MG63 (cell line): ENCODE results near the gene RAD23B. TPM values are rescaled to one million over a fixed set of nuclear protein-coding genes. Genes with fewer than 3 reads are reported as not detected.

Experiments
- DNase-seq: peaks from one replicate; pipeline ENCODE4 v3.0.0-alpha.2; 2020
- H3K27me3 ChIP-seq: fragments of 250-450 bp; sonication (Bioruptor Pico); 2 replicates; pipeline ENCODE4 v1.5.1; 2020; ENCODE audit warnings: mild to moderate bottlenecking, moderate library complexity
- H3K36me3 ChIP-seq: fragments of 250-450 bp; sonication (Bioruptor Pico); 2 replicates; pipeline ENCODE4 v1.5.1; 2020; ENCODE audit warnings: mild to moderate bottlenecking, moderate library complexity
- H3K4me3 ChIP-seq: fragments of 250-450 bp; sonication (Bioruptor Pico); 2 replicates; pipeline ENCODE4 v1.5.1; 2020; ENCODE audit warnings: mild to moderate bottlenecking, moderate library complexity
- H3K9me3 ChIP-seq: fragments of 250-450 bp; sonication (Bioruptor Pico); 2 replicates; pipeline ENCODE4 v1.5.1; 2020; ENCODE audit warnings: mild to moderate bottlenecking, moderate library complexity
- total RNA-seq: library from RNA; depleted of rRNA; stranded (reverse); fragments of >200 nt; shearing (Covaris generic); gene quantifications from 2 replicates; pipeline ENCODE4 v1.2.3, GENCODE V29; 2014; ENCODE audit warnings: low replicate concordance

The RAD23B gene
- total RNA-seq, 1 experiment from 2014 or later, result 169 TPM

- Histone ChIP-seq H3K36me3 (peaks cover 61% of the 10 kb centered on the region), H3K27me3 (no peaks in the 10 kb centered on the region), H3K4me3 (no peak overlapping the region), H3K9me3 (no peaks in the 10 kb centered on the region)
- no peak for DNase-seq
Measured at GRCh38 chr9:107337676-107338590, 54.9 kb downstream of the RAD23B start.

GRCh38 chr9:107338911-107339659 is 56.0 kb downstream of the RAD23B start:
- no peak for DNase-seq
- H3K36me3 ChIP-seq, result peaks cover 49% of the 10 kb centered on the region
- no peaks in the 10 kb centered on the region for H3K27me3 ChIP-seq
- no peaks in the 10 kb centered on the region for H3K9me3 ChIP-seq
- H3K4me3 ChIP-seq, result no peak overlapping the region

GRCh38 chr9:107340920-107341632 is 58.0 kb downstream of the RAD23B start:
- no peaks in the 10 kb centered on the region for H3K9me3 ChIP-seq
- H3K4me3 ChIP-seq, result no peak overlapping the region
- no peaks in the 10 kb centered on the region for H3K27me3 ChIP-seq
- H3K36me3 ChIP-seq, result peaks cover 29% of the 10 kb centered on the region
- DNase-seq, result peak; percentile 62

GRCh38 chr9:107342476-107343161 is 59.5 kb downstream of the RAD23B start:
- no peak for DNase-seq
- Histone ChIP-seq H3K9me3 (no peaks in the 10 kb centered on the region), H3K4me3 (no peak overlapping the region), H3K27me3 (no peaks in the 10 kb centered on the region), H3K36me3 (peaks cover 19% of the 10 kb centered on the region)

GRCh38 chr9:107345327-107345726 is 62.2 kb downstream of the RAD23B start:
- no peak for DNase-seq
- Histone ChIP-seq H3K9me3 (no peaks in the 10 kb centered on the region), H3K36me3 (peaks cover 8% of the 10 kb centered on the region), H3K27me3 (no peaks in the 10 kb centered on the region), H3K4me3 (no peak overlapping the region)

- H3K27me3 ChIP-seq, result no peaks in the 10 kb centered on the region
- no peaks in the 10 kb centered on the region for H3K9me3 ChIP-seq
- no peak overlapping the region for H3K4me3 ChIP-seq
- DNase-seq, result no peak
- H3K36me3 ChIP-seq, result no peaks in the 10 kb centered on the region
Measured at GRCh38 chr9:107348836-107349235, 65.8 kb downstream of the RAD23B start.

GRCh38 chr9:107350443-107350842 is 67.4 kb downstream of the RAD23B start:
- Histone ChIP-seq H3K36me3 (no peaks in the 10 kb centered on the region), H3K27me3 (no peaks in the 10 kb centered on the region), H3K4me3 (no peak overlapping the region), H3K9me3 (no peaks in the 10 kb centered on the region)
- DNase-seq, result no peak

GRCh38 chr9:107351382-107352045 is 68.4 kb downstream of the RAD23B start:
- no peaks in the 10 kb centered on the region for H3K9me3 ChIP-seq
- H3K36me3 ChIP-seq, result no peaks in the 10 kb centered on the region
- no peaks in the 10 kb centered on the region for H3K27me3 ChIP-seq
- no peak for DNase-seq
- no peak overlapping the region for H3K4me3 ChIP-seq

- no peak for DNase-seq
- H3K36me3 ChIP-seq, result no peaks in the 10 kb centered on the region
- H3K27me3 ChIP-seq, result no peaks in the 10 kb centered on the region
- H3K9me3 ChIP-seq, result no peaks in the 10 kb centered on the region
- H3K4me3 ChIP-seq, result no peak overlapping the region
Measured at GRCh38 chr9:107355394-107355793, 72.3 kb downstream of the RAD23B start.

- Histone ChIP-seq H3K27me3 (no peaks in the 10 kb centered on the region), H3K9me3 (no peaks in the 10 kb centered on the region), H3K4me3 (no peak overlapping the region), H3K36me3 (no peaks in the 10 kb centered on the region)
- DNase-seq, result no peak
Measured at GRCh38 chr9:107358986-107359385, 75.9 kb downstream of the RAD23B start.

- no peak for DNase-seq
- Histone ChIP-seq H3K9me3 (no peaks in the 10 kb centered on the region), H3K36me3 (no peaks in the 10 kb centered on the region), H3K4me3 (no peak overlapping the region), H3K27me3 (no peaks in the 10 kb centered on the region)
Measured at GRCh38 chr9:107360098-107360497, 77.0 kb downstream of the RAD23B start.

- no peaks in the 10 kb centered on the region for H3K9me3 ChIP-seq
- no peak for DNase-seq
- no peaks in the 10 kb centered on the region for H3K27me3 ChIP-seq
- no peak overlapping the region for H3K4me3 ChIP-seq
- H3K36me3 ChIP-seq, result no peaks in the 10 kb centered on the region
Measured at GRCh38 chr9:107361816-107362215, 78.7 kb downstream of the RAD23B start.

GRCh38 chr9:107363516-107364152 is 80.6 kb downstream of the RAD23B start:
- Histone ChIP-seq H3K36me3 (no peaks in the 10 kb centered on the region), H3K27me3 (no peaks in the 10 kb centered on the region), H3K9me3 (no peaks in the 10 kb centered on the region), H3K4me3 (no peak overlapping the region)
- no peak for DNase-seq

- Histone ChIP-seq H3K4me3 (no peak overlapping the region), H3K9me3 (no peaks in the 10 kb centered on the region), H3K27me3 (no peaks in the 10 kb centered on the region), H3K36me3 (no peaks in the 10 kb centered on the region)
- no peak for DNase-seq
Measured at GRCh38 chr9:107367727-107368502, 84.8 kb downstream of the RAD23B start.

GRCh38 chr9:107368696-107369095 is 85.6 kb downstream of the RAD23B start:
- no peaks in the 10 kb centered on the region for H3K9me3 ChIP-seq
- no peak for DNase-seq
- H3K27me3 ChIP-seq, result no peaks in the 10 kb centered on the region
- H3K4me3 ChIP-seq, result no peak overlapping the region
- H3K36me3 ChIP-seq, result no peaks in the 10 kb centered on the region
